NCI-H146 treated with DMSO at 0.1 percent for 48 hours (cell line): ENCODE data around the gene CYB5RL.
"Not testable (repeated sequence)": the region's sequence is repeated elsewhere in the genome, so short reads cannot be mapped to it uniquely, and the experiment has no call there.

Experiments used
- DNase-seq: peaks from one replicate; lab custom pipeline; 2025; ENCODE audit not compliant: unreplicated experiment; lab: John Stamatoyannopoulos, UW

Gene CYB5RL

DNA sequence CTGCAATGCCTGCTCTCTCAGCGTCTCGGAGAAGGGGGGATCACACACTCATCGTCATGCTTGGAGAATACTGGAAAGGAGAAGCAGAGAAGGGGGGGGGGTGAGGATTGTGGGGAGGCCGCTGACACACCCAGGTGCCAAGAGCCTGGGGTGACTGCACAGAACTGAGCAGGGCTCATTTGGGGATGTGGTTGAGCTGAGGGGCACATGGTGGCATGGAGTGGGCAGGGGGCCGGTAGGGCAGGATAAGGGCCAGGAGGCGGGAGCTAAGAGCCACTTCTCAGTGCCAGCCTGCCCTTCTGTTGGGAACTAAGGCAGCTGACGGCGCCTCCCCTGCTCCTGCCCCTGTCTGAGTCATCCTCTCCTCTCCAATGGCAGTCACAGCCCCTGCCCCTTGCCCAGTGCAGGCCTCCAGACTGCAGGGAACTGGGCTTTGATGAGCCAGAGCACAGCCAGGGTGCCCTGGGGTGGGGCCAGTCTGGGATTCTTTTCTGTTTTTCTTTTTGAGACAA lies 27.3 kb upstream of the CYB5RL start:
- no peak for DNase-seq

DNA sequence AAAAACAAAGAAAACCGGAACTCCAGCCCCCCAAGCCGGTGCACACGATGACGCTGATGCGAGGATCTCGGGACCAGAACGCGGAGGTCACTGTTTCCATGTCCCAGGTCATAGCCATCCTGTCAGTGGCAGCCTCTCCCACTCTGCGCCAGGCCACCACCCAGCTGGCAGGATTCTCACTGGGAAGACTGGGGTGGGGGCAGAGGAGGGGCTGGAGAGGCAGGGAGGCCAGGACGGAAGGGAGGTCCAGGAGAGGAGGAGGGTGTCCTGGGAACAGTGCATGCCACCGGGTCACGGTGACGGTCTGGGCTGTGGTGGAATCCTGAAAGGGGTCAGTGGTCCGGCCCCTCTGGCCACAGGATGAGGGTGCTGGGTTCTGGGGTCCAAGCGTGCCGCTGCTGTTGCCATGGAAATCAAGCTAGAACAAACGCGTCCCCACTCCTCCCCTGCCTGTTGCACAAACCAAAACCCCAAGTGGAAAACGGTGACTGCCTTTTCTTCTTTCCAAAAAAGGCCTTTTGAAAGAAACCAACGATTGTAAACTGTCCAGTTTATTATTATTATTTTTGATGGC lies 26.2 kb upstream of the CYB5RL start:
- DNase-seq: no peak

DNA sequence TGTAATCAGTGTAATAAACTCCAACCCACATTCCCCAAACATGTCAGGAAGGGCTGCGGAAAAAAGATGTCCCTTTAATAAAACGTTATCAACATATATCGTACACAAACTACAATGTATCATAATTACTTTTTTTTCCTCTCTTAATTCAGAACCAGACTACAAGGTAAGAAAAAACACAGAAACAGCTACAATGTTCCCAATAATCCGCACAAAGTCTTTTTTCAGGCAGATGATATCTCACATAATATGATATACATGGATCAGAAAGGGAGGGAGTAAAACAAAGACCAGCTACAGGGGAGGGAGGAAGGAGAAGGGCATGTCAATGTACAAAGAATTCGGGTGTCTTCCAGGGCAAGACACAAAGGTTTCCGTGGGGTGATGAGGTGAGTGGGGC lies 25.5 kb upstream of the CYB5RL start:
- no peak for DNase-seq

DNA sequence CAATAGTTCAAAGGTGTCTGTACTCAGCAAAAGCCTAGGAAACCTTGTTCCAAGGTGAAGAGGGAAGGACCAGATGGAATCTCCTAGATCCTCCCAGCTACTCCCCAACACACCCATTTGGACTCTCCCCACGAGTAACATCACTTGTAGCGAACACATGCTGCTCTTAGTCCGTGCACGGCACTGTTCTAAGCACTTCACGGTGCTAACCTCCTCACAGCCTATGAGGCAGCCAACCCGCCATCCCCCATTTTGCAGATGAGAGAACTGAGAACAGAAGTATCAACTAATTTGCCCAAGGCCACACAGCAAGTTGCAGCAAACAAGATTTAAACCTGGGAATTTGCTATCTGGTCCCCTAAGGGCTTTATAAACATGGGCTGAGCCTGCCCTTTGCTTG lies 24.4 kb upstream of the CYB5RL start:
- DNase-seq: no peak

DNA sequence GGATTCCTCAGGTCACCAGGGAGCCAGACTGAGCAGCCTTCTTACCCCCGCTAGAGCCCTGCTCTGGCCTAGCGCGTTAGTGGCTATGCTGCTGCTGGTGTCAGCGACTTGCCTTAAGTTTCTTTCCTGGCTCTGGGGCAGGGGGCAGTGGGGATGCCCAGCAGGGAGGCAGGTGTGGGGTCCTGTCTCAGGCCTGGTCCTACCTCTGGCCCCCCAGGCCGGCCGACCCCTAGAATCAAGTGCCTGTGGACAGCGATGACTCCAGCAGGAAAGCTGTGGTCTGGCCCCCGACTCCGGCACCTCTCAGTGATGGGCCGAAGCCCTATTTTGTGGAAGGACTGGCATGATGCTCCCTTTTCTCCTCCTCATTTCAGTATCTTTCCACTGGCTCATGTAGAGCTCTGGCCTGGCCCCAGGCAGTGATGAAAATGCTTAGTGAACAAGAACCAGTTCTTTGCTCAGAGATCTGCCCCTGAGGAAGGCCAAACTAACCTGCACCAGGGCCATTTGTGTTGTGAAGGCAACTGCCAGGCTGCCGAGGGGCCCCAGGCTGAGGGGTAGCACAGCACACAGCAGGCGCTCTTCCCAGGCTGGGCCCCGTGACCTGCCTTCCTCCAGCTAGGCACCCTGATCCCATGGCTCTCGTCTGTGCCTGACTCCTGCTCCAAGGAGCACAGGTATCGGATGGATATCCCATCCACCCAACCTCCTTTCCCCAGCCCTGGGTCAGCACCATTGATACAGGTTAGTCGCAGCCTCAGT lies 23.8 kb upstream of the CYB5RL start:
- DNase-seq: no peak

DNA sequence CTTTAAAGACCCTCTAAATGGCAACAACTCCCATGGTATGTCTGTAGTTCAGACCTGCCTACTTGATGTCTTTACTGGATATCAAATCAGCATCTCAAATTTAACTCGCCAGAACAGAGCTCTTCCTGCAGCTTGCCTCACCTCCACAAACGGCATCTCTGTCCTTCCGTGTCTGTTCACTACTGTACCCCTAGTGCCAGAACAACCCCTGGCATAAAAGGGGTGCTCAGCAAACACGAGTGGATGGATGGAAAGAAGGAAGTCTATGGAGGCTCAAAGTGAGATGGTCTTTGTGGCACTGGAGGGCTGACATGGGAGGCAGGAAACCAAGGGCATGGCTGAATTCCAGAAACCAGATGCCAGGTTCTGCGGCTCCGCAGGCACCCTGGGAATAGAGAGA lies 22.9 kb upstream of the CYB5RL start:
- no peak for DNase-seq

DNA sequence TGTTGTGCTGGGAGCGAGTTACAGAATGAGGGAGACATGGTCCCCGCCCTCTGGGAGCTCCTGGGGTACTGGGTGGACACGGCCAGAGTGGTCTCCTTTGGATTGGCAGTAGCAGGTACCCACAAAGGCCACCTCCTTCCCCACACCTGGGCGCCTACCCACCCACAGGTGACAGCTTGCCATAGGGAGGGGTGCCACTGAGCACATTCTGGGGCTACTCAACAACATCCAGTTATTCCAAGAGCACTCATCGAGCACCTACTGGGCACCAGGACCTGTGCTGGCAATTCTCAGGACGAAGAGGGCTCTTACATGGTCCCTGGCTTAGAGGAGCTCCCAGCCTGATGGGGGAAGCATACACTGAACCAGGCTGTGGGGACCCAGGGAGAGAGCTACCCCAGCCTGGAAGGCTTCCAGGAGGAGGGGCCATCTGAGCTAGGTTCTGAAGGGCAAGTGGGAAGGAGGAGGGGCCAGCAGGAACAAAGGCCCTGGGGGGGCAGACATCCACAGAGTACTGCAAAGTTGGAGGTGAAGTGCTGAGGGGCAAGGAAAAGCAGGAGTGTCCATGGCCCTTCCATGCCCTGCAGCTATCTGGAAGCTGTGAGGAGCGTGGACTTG lies 22.1 kb upstream of the CYB5RL start:
- DNase-seq: no peak

DNA sequence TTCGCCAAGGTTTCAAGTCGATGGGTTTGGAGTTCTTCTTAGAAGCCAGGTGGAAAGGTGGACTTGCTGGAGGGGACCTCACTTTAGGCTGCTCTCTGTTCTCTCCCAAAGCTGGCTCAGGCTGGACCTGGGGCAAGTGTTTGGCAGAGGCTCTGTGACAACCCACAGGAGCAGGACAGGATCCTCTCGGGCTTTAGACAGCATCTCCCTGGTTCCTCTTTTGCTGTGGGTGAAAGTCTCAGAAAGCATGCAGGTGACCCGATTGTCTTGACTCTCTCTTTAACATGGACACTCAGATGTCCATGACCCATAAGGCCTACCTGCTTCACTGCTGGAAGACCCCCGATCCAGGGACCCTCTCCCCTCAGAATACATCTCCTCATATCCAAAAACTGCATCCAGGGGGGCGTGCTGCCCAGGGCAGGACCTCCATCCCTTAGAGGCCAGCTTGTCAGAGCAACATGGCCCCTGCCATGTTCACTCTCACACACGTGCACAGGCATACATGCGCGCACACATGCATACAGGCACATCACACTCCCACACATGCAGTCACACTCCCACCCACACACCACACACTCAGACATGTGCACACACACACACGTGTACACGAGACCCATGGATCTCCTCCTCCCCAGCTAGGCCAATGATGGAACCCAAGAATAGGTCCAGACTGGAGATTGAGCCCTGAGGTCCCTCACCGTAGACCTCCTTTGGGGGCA lies 21.4 kb upstream of the CYB5RL start:
- no peak for DNase-seq

DNA sequence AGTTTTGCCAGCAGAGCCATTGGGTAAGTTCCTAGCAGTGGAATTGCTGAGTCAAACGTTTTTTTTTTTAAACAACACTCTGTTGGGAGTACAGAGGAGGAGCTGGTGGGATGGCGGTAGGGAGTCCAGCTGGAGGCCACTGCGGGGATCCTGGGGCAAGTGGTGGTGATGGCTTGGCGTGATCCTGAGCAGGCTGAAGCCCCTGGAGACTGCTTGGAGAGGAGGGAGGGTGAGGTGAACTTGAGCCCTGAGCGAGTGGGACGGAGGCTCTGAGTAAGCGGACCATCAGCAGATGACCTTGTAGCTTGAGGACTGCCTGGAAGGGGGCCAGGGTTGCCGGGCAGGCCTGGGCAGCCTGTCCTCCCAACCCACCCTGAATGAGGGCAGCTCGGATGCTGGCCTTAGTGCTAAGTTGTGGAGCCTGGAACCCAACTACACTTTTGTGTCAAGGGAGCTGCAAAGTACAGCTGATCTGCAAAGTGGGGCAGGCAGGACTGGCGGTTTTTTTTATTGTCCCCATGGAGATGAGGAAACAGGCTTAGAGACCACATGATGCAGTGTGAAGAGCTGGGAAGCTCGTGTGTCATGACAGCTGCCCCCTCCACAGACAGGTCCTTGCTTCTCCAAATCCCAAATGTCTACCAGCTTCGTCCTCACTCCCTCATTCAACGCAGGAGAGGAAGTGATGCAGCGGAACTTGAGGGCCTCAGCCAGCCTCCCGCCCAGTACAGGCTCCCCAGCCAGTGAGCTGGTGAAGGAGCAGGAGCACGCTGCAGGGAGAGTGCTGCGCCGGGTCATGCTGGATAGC lies 20.4 kb upstream of the CYB5RL start:
- DNase-seq: no peak

DNA sequence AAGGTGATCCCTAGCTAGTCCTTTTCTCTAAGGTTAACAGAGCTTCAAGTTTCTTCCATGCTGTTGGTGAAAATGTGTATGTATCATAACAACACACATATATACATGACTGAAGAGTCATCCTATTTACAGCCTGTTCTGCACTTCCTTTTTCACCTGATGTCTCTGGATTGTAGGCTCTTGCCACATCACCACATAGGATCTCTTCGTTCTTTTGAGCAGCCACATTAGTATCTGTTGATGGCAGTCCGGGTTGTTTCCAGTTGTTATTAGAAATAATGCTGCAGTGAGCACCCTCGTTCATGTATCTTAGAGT lies 19.8 kb upstream of the CYB5RL start:
- no peak for DNase-seq

DNA sequence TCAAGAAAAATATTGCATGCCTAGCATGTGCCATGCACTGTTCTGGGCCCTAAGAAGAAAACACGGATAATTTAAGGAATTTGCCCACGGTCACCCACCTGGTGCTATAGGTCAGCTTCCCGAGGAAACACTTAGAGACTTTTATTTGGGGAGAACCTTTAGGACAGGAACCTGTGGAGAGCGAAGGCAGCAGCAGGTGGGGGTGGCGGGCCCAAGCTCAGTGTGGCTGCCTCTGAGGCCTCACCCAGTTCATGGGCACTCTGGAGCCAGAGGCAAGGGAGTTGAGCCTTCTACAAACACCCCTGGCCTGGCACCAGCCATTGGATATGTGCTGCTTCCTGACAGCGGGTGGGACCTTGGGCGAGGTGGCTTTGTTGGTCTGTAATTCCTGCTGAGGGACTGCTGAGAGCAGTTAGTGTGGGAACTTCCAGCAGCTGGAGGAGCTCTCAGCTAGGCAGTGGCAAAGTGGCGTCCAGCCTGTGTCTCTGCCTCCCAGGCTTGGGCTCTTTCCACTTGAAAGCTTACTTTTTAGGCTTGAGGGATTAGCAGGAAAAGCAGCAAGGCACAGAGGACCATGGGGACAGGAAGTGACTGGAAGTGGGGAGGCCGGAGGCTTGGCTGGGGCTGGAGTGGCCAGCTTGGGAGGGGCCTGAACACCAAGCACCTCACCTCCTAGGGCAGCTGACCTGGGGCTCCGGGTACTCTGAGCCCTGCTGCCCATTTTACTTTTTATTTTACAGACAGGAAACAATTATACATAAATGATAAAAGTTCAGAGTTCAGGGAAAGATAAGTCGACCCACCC lies 19.3 kb upstream of the CYB5RL start:
- DNase-seq: no peak

DNA sequence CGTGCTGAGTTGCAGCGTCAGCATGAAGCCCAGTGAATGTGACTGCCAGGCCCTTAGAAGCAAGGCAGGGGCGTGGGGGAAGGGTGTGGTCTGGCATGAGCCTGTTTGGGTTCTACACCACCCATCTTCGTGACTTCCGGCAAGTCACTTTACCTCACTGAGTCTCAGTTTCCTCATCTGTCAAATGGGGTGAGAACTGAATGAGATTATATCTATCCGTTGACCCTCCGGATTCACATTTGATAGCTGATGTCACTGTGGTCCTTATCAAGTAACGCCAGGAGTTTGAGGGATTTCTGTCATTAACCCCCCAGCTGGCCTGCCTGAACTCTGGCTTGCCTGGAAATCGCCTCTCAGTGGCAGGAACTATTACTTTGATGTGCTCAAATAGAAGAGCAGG lies 15.7 kb upstream of the CYB5RL start:
- DNase-seq: no peak

DNA sequence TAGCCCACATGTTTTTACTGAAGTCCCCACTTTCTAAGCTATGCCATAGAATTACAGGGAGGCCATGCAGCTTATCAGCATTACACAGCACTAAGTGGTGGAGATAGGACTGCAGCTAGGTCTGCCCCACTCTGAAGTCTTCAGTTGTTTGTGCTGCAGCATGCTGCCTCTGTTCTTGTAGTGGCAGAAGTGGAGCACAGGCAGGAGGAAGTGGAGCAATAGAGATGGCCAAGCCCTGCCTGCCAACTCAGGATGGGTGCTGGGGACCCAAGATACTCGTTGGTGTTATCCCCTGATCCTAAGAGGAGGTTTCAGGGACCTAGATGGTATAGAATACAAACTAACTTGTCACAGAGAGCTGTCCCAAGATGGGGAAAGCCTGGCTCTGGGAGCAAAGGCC lies 13.0 kb upstream of the CYB5RL start:
- no peak for DNase-seq

DNA sequence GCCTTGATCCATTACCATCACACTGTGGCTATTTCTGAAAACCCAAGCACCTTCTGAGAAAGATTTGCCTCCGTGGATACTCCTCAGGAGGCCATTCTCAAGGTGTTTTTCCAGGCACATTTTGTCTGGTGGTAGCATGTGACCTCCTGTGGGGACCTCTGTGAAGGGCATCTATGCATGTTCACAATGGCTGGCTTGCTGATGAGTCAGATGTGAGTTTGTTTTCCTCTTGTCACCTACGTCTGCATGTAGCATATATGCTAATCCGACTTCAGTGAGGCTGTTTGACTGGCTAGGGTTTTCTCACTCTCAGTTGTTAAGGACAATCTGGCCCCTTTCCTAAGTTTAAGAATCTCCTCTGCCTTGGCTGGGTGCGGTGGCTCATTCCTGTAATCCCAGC lies 8.1 kb upstream of the CYB5RL start:
- not testable (repeated sequence) for DNase-seq

DNA sequence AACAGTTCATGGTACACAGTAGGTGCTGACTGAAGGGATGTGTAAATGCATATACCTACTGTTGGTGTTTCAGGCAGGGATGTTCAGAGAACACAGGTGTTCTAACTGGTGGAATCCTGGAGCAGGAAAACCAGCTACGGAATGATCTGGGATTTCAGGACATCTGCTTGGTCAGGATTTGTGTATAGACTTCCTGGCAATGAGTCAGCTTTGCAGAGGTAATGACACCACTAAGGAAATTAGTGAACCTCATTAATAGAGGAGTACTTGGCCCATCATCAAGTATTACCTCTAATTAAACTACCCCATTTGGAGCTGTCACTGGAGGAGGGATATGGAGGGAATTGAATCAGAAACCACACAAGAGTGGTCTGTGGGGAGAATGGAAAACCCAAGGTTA lies 7.5 kb upstream of the CYB5RL start:
- DNase-seq: no peak

DNA sequence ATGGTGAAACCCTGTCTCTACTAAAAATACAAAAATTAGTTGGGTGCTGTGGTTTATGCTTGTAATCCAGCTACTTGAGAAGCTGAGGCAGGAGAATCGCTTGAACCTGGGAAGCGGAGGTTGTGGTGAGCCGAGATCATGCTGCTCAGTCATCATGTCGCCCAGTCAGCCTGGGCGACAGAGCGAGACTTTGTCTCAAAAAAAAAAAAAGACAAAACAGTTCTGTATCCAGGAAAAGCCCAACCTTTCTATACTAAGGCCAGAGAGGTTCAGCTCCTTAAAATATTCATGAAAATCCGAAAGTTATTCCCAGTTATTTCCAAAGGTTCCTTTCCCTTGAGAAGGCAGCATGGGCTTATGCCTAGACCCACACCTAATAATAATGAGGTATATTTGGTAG lies 4.4 kb upstream of the CYB5RL start:
- DNase-seq: no peak

DNA sequence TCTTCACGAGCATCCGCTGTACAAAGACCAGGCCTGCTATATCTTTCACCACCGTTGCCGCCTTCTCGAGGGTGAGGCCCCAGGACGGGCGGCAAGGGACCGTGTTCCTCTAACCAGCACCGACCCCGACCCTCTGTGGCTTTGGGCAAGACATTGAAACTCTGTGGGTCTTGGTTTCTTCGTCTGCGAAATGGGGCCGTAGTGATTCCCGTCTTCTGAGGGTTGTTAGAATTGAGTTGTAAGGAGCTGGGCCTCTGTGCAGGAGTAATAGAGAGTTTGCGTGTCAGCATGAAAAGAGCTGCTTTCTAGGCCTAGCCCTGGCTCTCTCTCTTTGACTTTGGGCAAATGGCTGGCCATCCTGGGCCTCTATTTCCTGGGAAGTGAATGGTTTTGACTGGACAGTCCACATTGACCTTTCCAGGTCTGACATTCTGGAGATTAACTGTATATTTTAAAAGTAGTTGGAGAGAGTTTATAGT lies 728 bp upstream of the CYB5RL start:
- DNase-seq: no peak

DNA sequence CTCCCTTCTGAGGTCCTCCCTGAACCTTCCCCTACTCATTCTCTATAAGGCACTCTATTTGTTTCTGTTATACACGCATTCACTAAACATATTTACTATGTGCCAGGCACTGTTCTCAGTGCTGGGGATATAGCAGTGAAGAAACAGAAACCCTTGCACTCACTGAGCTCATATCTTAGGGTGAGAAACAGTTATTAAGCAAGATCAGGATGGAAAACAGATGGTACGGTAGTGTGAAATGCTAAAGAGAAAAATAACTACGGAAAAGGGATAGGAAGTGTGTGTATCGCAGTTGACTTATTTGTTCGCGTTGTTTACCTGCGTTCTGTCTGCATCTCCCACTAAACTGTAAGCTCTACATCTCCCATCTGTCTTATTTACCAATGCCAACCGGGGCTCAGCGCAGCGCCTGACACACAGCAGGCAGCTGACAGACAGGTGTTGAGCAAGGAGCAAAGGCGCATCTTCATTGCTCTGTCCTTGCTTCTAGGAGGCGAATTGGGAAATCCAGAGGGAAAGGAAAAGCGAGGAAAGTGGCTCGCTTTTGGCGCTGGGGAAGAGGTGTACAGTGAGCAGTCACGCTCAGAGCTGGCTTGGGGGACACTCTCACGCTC lies 572 bp downstream of the CYB5RL start:
- no peak for DNase-seq

DNA sequence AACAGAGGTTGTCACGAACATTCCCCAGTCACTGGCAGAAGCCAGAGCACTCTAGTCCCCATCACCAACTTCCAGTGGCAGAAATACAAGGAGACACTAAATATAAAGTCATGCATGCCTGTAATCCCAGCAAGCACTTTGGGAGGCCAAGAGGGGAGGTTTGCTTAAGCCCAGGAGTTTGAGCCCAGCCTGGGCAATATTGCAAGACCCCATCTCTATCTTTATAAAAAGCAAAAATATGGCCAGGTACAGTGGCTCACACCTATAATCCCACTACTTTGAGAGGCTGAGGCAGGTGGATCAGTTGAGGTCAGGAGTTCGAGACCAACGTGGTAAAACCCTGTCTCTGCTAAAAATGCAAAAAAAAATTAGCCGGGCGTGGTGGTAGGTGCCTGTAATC lies 6.4 kb downstream of the CYB5RL start:
- no peak for DNase-seq

DNA sequence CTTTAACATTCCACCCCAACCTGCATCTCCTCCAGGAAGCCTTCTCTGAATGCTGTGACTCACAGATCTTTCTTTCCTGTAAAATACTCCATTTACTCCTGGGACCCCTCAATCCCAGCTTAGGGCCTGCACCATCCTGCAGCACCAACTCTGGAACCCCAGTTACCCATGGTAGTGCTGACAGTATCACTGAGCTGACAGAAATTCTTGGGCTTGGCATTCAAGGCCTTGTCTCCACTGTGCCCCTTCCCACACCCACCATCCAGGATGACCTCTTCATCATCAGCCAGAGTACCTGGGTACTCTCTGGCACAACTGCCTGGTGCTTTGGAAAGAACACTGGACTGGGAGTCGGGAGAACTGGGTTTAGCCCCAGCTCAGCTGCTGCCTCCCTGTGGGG lies 8.3 kb downstream of the CYB5RL start:
- DNase-seq: no peak
